ENCODE data around the gene DCC.

DNA sequence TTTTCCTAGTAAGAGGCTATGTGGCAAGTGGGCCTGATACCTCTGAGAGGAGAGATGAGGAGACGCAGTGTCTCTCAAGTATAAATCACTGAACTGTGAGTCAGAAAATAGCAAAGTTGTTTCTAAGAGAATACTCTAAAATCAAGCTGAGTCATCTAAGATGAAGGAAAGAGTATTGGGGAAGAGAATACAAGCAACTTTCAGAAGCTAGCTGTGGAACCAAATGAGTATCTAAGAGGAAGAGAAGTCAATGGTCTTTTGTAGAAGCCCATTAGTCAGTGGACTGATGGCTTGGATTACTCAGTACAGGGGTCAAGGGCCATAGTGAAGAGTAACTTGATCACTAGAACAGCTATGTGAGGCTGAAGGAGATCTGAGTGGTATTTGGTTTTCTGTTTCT, 2.7 kb upstream of the DCC start:
- no peak for TF ChIP-seq EZH2 (IDR thresholded peaks at IDR 0.05; ENCODE audit: borderline replicate concordance, insufficient read depth, low read depth, low read length, poor library complexity, severe bottlenecking)
- TF ChIP-seq, protein P1, sequence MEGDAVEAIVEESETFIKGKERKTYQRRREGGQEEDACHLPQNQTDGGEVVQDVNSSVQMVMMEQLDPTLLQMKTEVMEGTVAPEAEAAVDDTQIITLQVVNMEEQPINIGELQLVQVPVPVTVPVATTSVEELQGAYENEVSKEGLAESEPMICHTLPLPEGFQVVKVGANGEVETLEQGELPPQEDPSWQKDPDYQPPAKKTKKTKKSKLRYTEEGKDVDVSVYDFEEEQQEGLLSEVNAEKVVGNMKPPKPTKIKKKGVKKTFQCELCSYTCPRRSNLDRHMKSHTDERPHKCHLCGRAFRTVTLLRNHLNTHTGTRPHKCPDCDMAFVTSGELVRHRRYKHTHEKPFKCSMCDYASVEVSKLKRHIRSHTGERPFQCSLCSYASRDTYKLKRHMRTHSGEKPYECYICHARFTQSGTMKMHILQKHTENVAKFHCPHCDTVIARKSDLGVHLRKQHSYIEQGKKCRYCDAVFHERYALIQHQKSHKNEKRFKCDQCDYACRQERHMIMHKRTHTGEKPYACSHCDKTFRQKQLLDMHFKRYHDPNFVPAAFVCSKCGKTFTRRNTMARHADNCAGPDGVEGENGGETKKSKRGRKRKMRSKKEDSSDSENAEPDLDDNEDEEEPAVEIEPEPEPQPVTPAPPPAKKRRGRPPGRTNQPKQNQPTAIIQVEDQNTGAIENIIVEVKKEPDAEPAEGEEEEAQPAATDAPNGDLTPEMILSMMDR (IDR thresholded peaks at IDR 0.05): no peak

All from B cell (primary cell).